Hematopoietic multipotent progenitor cell treated with erythropoietin and hydrocortisone succinate and interleukin-3 and kit ligand, for 8 days (in vitro differentiated cells): Measurements from ENCODE around the gene CDH20.
"Not testable (repeated sequence)": the region's sequence is repeated elsewhere in the genome, so short reads cannot be mapped to it uniquely, and the experiment has no call there.

ENCODE experiments used
- DNase-seq: peaks from one replicate; pipeline ENCODE4 v3.0.0-alpha.2; 2015

Gene CDH20

DNA sequence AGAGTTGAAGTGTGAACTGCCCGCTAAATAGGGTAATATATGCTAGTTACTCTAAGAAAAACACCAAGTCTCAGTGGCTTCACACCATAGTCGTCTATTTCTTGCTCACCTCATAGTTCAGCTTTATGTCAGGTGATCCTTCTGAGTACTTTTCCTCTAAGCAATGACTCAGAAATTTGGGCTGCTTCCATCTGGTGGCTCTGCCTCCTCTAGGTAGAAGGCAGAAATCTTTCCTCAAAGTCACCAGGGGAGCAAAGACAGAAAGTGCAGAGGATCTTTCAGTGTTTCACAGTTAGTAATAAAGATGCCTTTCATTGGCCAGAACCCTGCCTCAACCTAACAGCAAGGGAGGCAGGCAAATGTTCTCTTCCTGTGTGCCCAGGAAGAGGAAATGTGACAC lies 17.3 kb downstream of the CDH20 start:
- no peak for DNase-seq

DNA sequence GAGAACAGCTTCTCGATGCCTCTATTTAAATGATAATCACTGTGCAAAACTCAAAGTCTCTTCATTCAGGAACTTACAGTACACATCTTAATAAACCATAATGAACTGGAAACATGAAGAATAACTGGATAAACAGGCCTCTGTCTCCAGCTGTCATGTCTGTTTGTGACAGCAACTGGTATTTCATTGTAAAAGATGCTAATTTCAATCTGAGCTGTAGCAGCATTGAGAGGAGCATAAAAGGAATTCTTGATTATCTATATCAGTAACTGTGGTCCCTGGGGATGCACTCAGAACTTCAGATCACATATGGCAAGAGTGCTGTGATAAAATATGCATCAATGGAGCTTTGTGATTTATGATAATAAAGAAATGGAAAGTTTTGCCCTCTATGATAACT lies 18.8 kb downstream of the CDH20 start:
- DNase-seq, result no peak

DNA sequence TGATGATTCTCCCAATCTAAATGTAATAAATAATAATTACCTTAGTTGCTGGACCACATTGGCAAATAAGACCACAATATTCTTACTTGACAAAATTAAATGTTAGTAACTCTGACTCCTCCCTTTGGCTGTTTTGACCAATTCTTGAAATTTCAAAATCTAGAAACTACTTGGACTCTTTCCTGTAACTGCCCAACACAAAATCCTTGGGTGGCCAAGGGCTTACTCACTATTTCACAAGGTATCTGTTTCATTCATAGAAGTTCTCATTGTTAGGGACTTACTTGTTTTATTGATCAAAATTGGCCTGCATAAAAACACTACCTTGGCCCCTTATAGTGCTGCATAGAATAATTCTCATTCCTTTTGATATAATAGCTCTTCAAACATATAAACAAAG lies 19.4 kb downstream of the CDH20 start:
- no peak for DNase-seq

DNA sequence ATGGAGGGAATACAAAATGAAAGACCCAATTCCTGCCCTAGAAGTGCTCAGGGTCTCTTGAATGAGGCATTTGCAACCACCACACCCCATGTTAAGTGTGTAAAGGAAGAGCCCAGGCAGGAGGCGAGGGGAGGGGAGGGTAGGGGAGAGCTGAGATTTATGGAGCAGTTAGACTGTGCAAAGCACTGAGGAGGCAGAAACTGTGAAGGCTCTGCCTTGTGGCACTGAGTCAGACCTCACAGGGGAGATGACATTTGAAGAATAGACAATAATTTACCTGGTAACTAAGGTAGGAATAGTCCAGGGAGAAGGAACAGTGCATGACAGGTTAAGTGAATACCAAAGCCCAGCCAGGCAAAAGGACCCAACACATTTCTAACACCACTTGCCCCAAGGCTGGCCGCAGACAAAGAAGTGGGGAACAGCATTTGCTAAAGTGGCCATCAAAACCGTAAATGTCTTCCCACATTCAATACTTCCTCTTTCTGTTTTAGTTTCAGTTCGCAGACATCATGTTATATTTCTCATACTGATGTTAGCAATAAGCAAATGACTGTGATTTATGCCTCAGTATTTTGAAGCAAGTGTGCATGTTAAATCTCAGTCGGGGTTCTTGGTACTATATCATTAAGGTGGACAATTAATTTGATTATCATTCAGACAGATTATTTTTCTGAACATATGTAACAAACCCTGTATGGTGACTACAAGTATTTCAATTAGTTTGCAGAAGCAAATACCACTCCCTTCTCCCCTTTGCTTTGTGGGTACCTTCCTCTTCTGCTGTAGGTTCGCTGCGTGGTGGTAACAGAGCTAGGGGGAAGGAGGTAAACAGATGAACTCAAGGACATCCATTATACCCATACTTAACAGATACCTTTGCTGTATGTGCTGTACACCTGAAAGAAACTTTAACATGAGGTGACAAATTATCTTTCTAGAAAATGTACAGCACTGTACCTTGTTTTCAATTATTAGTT lies 27.5 kb downstream of the CDH20 start:
- no peak for DNase-seq

DNA sequence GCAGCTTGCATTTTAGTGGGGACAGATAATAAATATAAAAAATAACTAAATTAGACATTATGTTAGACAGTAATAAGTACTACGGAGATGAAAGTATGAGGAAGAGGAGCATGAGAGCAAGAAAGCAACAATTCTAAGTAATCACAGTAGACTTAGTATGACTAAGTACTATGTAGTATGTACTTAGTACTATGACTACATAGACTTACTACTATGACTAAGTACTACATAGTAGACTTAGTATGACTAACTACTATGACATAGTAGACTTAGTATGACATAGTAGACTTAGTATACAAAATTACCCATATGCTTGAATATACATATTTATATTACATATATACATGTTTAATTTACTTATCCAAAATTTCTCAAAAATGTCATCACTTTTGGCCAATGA lies 29.3 kb downstream of the CDH20 start:
- no peak for DNase-seq

DNA sequence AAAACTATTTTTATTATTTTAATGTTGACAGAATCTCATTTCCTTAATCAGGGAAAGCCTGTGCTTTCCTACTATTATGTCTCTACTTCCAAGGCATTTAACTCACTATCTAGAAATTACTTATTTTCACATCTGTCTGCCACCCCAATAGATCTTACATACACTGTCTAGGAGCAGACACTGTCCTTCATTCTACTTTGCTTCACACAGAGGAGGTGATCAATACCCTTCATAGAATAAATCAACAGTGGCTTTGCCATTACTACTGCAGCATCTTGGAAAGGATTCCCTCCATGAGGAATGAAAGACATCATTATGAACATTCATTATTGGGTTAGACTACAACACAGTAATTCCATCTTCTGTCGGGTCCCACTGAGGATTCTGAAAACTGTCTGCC lies 31.7 kb downstream of the CDH20 start:
- no peak for DNase-seq

DNA sequence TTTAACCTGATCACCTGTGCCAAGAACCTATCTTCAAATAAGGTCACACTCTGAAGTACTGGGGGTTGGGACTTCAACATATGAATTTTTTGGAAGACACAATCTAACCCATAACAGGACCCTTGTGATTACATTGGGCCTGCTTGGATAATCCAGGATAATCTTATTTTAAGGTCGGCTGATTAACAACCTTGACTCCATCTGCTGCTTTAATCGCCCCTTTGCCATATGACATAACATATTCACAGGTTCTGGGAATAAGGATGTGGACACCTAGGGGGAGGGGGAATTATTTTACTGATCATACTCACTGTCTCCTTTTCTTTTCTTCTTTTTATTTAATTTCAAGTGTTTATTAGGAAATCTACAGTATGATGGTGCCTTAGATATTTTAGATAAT lies 34.8 kb downstream of the CDH20 start:
- no peak for DNase-seq

DNA sequence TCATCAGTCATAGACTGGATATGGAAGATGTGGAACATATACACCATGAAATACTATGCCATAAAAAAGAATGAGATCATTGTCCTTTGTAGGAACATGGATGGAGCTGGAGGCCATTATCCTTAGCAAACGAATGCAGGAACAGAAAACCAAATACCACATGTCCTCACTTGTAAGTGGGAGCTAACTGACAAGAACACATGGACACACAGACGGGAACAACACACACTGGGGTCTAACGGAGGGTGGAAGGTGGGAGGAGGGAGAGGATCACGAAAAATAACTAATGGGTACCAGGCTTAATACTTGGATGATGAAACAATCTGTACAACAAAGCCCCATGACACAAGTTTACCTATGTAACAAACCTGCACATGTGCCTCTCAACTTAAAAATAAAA lies 36.4 kb downstream of the CDH20 start:
- not testable (repeated sequence) for DNase-seq

DNA sequence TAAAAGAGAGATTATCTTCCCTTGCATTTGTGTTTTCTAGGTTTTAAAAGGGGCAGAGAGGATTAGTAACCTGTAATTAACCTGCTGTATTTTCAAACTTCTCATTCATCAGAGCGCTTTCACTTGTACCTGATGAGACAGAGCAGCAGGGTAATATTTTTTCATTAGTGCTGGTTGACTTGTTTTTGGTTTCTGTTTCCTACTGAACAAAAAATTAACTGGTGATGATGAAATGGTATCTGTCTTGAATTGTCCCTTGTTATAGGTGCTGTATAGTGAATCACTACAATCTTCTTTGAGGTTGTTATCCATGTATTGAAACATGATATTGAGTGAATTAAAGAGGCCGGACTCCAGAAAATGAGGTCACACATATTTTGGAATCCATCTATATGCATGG lies 37.9 kb downstream of the CDH20 start:
- DNase-seq, result no peak

DNA sequence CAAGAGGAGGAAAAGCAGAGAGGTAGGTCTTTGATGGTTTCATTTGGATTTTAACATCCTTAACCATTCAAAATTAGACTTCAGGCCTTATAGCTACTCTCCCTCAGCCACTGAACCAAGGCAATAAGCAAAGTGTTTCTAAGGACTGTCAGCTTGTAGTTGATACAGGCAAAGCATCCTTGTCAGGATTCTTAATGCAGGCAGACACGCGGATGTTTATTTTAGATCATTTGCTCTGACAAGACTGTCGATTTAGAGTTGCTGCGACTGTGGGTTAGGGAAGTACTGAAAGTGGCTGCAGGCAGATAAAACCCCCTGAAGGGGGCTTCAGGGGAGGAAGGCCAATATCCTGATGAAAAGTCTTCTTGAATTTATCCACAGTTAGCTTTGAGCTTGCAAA lies 46.6 kb downstream of the CDH20 start:
- DNase-seq, result no peak

DNA sequence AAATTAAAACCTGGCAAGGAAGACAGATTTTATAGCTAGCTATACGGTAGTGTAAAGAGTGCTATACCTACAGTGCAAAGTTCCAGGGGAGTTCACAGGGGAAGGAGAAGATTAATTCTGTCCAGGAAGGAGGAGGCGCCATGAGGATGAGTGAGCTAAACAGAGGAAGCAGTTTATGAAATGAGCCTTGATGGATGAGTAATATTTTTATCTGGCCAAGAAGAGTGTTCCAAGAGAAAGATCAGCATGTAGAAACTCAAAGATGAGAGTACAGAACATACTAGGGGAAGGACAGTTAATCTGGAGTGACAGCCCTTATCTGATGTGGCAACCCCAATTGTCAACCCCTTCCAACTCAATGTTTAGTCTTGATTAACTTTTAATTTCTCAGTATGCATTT lies 54.8 kb downstream of the CDH20 start:
- DNase-seq, result no peak

DNA sequence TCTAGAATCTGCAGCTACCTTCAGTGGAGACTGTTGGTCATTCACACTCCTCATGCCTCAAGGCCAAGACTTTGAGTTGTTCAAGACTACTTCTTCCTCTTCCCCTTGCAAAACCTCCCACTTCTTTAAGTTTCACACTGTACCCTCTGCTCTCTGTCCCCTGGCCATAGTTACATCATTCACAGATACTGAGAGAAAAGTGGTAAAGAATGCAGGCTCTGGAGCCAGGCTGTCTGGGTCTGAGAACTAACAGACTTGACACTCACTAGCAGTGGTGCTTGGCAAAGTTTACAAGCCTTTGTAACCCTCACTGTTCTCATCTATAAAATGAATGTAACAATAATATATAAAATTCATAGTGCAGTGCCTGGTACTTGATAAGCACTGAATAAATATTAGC lies 61.8 kb downstream of the CDH20 start:
- DNase-seq, result no peak

DNA sequence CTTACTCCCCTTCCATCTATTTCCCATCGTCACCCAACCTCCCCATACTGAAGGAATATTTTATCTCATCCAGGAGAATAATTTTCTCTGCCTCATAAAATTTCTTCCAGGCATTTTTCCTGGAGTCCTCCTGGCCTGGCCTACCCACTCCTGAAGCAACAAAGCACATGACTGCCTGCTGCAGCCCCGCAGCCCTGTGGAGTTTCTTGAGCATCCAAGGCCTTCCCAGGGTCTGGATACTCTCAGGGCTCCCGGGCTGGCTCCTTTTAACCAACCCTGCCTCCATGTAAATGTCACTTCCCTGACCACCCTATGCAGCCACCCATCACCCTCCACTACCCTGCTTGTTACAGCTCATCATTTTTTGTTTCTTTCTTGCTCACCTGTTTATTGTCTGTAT lies 64.0 kb downstream of the CDH20 start:
- no peak for DNase-seq

DNA sequence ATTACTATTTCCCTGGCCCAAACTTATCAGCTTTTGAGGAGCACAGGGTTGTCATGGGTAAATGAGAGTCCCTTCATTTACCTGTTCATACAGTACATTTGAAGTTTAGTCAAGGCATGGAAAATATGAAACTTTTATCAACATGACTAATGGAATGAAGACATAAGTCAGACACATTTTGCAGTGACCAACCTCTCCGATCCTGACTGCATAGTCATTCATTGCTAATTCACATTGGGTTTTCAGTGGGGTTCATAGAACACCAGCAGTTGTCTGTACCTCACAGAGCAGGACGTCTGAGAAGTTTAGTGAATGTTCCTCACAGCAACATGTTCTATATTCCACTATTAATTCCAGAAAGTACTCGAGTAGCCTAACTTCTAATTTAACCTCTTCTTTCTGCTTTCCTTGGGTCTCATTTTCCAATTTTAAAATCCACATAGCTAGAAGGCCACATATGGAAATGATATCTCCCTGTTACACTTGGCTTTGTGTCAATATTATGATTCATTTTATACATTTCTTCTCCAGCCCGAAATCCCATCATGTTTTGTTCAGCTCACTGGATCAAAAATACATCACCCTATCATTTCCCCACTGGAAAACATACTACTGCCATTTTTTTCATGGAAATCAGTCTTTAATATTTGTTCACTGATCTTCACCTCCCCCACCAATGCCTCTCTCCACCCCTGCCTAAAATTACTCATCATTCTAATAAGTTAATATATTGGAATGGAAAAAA lies 65.9 kb downstream of the CDH20 start:
- DNase-seq, result no peak

DNA sequence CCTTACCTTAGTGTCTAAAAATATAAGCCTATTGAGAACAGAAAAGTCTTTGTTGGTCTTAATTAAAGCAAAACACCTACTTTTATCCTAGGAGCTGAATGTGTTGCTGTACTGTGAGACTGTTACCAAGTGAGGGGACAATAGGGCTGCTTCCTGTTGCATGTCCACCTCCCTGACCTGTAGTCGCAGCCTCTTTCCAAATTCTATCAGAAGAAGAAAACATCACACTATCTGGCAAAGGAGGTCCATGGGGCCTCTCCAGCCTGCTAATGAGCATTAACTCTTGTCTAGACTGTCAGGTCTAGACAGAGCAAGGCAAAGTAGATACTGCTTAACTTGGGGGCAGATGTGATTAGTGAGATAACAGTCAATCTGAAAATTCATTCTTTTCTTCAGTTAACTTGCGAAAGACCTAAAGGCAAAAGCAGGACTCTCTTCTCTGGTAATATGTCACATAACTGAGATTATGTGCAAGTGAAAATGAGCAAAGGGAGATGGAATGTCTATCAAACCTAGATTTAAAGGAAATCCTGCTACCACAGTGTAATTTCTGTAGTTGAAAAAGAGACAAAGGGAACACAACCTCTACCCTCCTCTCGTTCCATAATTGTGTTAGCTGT lies 66.9 kb downstream of the CDH20 start:
- DNase-seq, result no peak

DNA sequence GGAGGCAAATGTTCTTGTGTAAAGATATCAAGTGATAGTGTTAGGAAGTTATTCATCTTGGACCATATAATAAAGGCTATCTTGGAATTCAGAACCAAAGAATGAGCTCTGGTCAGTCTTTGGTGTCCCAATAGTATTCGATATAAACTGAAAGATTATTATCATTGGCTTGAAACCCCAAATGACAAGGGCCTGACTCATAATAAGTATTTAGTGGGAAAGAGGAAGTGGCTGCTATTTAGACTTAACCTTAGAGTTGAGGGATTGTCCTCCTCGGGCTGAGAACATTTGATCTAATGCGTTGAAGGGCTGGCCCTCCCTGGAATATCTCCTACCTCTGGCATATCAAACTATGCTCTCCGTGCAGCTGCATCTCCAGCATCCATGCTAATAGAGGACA lies 67.5 kb downstream of the CDH20 start:
- DNase-seq, result no peak

DNA sequence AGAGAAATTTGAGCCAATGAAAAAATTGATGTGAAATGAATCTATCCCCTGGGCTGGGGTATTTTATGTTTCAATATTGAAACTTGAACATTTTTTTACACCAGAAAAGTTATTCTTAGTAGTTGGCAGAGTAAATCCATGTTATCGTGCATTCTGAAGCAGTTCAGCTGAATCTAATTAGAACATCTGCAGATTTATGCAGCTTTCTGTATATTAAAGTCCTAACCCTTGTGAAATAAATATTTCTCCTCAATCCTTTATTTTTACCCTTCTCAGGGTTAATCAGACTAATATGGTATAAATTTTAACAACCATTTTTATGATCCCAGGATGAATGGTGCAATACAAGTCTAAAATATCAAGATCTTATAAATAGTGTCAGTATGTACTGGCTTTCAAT lies 69.5 kb downstream of the CDH20 start:
- no peak for DNase-seq

DNA sequence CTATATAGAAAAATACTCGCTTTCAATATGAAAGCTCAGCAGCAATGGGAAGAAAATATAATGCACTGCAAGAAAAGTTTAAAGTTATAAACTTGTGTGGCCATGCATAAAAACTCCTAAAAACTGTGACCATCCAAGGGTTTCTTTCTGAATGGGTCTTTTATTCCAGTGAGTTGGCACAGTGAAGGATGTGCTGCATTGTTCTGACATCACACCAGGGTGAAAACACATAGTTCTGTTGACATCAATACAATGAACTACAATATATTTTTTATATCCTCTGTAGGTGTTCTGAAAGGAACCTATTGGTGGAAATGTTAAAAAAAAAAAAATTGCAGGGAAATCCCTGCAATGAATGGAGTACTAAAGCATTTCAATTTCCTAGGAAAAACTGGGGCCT lies 80.2 kb downstream of the CDH20 start:
- no peak for DNase-seq

DNA sequence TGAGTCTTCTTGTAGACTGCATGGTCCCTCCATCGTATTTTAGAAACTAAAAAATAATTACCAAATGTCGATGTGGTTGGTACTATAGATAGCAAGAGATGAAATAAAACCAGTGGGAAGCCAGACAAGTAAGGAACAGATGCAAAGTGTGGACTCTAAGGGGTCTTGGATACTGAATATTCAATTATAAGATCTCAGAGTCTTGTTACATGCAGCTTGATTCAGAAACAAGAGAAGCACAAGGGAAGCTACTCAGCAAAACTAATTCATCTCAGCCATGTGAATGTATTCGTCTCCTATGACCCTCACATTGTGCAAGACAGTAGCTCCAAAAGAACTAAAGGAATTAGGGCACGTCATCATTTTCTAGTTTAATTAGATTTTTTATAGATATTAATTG lies 80.9 kb downstream of the CDH20 start:
- DNase-seq, result no peak

DNA sequence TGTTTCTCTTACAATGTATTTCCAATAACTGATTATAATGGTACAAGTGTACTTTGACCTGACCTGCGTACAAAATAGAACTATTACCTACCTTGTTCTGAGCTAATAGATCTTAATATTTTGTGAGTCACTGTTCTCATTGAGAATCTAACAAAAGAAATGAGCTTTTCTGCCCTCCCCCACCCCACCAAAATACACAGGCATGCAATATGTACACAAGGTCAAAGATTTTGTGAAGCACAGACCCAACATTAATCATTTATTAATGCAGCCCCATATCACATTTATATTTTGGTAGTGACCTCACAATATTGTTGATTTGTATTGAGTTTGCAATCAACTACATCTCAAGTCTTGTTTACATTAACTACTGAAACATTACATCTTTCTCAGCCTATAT lies 86.5 kb downstream of the CDH20 start:
- no peak for DNase-seq

DNA sequence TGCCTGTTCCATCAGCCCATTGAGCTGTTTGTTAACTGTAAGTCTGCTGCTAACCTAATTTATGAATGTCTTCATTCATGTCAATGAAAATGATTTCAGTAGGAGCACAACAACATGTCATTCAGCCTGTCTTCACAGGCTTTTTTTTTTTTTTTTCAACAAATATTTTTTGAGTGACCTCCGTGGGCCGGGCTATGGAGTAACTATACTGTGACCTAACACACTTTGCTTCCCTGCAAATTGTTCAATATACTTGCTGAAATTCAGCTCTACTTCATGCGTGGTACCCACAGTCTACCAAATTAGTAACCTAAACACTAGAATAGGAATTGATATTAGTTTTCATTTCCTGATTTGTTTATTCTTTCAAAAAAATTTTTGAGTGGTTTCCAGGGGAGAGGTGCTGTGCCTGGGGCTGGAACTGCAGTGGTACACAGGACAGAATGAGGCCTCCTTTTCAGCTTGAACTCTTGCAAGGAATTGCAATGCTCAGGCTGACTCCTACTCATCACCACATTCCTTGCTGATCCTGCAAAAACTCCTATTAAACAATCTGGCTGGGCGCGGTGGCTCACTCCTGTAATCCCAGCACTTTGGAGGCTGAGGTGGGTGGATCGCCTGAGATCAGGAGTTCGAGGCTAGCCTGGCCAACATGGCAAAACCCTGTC lies 87.1 kb downstream of the CDH20 start:
- no peak for DNase-seq

DNA sequence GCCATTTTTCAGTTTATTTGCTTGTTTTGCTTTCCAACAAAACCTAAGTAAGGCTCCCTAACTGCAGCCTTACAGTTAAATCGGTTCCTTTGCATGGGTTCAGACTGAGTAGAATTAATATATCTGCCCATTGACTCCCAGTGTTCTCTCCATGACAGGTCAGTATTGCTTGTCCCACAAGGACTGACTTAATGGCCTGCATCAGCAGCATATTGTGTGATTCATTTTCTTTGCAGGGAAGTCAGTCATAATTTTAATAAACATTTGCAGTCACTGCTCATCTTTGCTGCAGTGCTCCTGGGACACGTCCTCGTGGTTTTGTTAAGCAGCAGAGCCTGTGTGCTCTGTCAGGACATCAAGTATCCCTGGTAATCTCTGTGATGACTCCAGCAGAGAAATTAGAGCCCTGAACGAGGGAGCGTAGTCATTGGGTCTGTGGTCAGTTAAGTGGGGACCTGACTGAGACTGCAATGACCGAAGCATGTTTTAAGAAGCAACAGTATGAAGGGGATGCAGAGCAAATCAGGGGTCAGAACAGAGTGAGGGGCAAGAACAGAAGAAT lies 93.3 kb downstream of the CDH20 start:
- no peak for DNase-seq

DNA sequence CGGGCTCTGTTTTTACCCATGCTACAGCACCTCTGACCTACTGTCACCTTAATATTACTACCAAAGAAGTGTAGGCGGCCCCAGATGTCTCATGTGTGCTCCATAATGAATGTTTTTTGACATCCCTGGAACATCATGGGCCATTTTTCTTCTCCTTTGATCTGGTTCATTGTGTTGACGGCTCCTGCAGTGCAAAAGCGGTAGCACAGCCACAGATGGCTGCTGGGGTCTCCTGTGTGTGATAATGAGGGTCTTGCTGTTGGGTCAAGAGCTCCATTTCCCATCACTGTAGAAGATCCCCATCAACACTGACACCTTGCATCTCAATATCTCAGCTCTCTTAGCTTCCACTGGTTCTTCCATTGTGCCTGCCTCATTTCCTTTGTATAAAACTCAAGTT lies 95.0 kb downstream of the CDH20 start:
- no peak for DNase-seq
